Right lobe of liver (tissue), 4 donors: ENCODE measurements around the gene IGLON5.

Source experiments
- CTCF ChIP-seq, 4 donors: fragments of 200-600 bp in 3 of 4; fragments of 450-650 bp in 1 of 4; IDR thresholded peaks; one replicate each; pipeline versions ENCODE4 v1.5.1 to v1.8.0; 2016 to 2022; ENCODE audit warnings: antibody characterized with exemption in 4 of 4, mild to moderate bottlenecking in 2 of 4
- POLR2A ChIP-seq: fragments of 450-650 bp; IDR thresholded peaks from one replicate; pipeline ENCODE4 v1.6.1; 2017; ENCODE audit warnings: antibody characterized with exemption, mild to moderate bottlenecking
- donor health status: DM: no; HTN: no; CAD: no.
- donor health status: DM: no; HTN: no; CAD: no.
- donor health status: DM: no; HTN: yes; CAD: no.

DNA sequence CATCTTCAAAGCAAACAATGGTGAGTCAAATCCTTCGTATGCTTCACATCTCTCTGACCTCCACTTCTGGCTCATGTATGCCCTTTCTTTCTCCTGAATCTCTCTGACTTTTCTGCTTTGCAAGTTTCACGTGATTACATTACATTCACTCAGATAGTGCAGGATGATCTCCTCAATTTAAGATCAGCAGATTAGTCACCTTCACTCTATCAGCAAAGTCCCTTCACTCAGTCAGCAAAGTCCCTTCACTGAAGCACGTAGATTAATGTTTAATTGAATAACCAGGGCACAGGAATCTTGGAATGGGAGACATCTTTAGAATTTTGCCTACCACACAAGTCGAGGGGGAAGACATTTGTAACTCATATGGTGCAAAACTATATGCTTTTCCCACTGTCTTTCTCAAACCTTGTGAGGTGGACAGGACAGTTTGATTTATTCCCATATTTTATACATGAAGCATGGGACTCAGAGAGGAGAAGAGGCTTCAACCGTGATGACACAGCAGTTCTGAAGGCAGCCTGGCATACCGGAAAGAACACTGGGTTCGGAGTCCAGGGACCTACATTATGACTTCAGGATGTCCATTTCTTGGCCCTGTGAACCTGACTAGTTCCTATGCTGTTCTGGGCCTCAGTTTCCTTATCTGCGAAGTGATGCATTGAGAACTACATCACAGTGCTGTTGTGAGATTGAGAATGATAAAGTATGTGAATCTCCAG, 37.2 kb upstream of the IGLON5 start:
- TF ChIP-seq CTCF (IDR thresholded peaks at IDR 0.05) (no peak), POLR2A (no peak)
